ENCODE data around the gene RFTN1. TPM values are rescaled to one million over a fixed set of nuclear protein-coding genes. Genes with fewer than 3 reads are reported as not detected.

The RFTN1 gene
- total RNA-seq, 3 donors from 2014 or later (not counting 1 experiment from before 2014, with no cell fraction given): 112 to 135 (median 115) TPM

GRCh38 chr3:16437640-16438039 lies 75.9 kb downstream of the RFTN1 start:
- Histone ChIP-seq H3K9me3 (ENCODE audit: control insufficient read depth, insufficient read depth, low read length) (no peaks in the 10 kb centered on the region), H3K27ac (ENCODE audit: low read length) (no peak overlapping the region), H3K4me3 (ENCODE audit: low read length) (no peak overlapping the region), H3K27me3 (ENCODE audit: control insufficient read depth, insufficient read depth, low read length) (no peaks in the 10 kb centered on the region), H3K4me1 (ENCODE audit: control insufficient read depth, insufficient read depth, low read length) (peaks cover 9% of the 10 kb centered on the region), H3K36me3 (ENCODE audit: control insufficient read depth, insufficient read depth, low read length) (peaks cover 7% of the 10 kb centered on the region)
- Mint-ChIP-seq H3K4me1 (peaks cover 32 to 34% of the 10 kb centered on the region in 2 donors), H3K9me3 (no peaks in the 10 kb centered on the region), H3K36me3 (no peaks in the 10 kb centered on the region), H3K4me3 (no peak overlapping the region), H3K27ac (no peak overlapping the region), H3K27me3 (ENCODE audit: low read depth in 2 of 2) (no peaks in the 10 kb centered on the region)
- intact Hi-C loops (cut with micrococcal nuclease): no loop called here
- 95% methylated on average over 4 of the region's 5 CpGs for WGBS (ENCODE audit: insufficient coverage)
- TF ChIP-seq, protein P1, sequence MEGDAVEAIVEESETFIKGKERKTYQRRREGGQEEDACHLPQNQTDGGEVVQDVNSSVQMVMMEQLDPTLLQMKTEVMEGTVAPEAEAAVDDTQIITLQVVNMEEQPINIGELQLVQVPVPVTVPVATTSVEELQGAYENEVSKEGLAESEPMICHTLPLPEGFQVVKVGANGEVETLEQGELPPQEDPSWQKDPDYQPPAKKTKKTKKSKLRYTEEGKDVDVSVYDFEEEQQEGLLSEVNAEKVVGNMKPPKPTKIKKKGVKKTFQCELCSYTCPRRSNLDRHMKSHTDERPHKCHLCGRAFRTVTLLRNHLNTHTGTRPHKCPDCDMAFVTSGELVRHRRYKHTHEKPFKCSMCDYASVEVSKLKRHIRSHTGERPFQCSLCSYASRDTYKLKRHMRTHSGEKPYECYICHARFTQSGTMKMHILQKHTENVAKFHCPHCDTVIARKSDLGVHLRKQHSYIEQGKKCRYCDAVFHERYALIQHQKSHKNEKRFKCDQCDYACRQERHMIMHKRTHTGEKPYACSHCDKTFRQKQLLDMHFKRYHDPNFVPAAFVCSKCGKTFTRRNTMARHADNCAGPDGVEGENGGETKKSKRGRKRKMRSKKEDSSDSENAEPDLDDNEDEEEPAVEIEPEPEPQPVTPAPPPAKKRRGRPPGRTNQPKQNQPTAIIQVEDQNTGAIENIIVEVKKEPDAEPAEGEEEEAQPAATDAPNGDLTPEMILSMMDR (IDR thresholded peaks at IDR 0.05): no peak
- DNase-seq (no peak), ATAC-seq (no peak)

GRCh38 chr3:16433701-16434151 lies 79.8 kb downstream of the RFTN1 start:
- intact Hi-C loops (cut with micrococcal nuclease): no loop called here
- Mint-ChIP-seq H3K4me1 (peaks cover 29 to 31% of the 10 kb centered on the region in 2 donors), H3K27ac (no peak overlapping the region), H3K9me3 (no peaks in the 10 kb centered on the region), H3K27me3 (ENCODE audit: low read depth in 2 of 2) (no peaks in the 10 kb centered on the region), H3K4me3 (no peak overlapping the region), H3K36me3 (peaks cover 16% of the 10 kb centered on the region)
- H3K4me1 ChIP-seq (ENCODE audit: control insufficient read depth, insufficient read depth, low read length): peaks cover 6% of the 10 kb centered on the region
- no peaks in the 10 kb centered on the region for H3K27me3 ChIP-seq (ENCODE audit: control insufficient read depth, insufficient read depth, low read length)
- no peak overlapping the region for H3K27ac ChIP-seq (ENCODE audit: low read length)
- ATAC-seq: no peak
- no peaks in the 10 kb centered on the region for H3K9me3 ChIP-seq (ENCODE audit: control insufficient read depth, insufficient read depth, low read length)
- DNase-seq: no peak
- 64% methylated on average over 13 of the region's 13 CpGs for WGBS (ENCODE audit: insufficient coverage)
- TF ChIP-seq, protein P1 (IDR thresholded peaks at IDR 0.05): no peak
- H3K4me3 ChIP-seq (ENCODE audit: low read length): no peak overlapping the region
- peaks cover 17% of the 10 kb centered on the region for H3K36me3 ChIP-seq (ENCODE audit: control insufficient read depth, insufficient read depth, low read length)

DNA sequence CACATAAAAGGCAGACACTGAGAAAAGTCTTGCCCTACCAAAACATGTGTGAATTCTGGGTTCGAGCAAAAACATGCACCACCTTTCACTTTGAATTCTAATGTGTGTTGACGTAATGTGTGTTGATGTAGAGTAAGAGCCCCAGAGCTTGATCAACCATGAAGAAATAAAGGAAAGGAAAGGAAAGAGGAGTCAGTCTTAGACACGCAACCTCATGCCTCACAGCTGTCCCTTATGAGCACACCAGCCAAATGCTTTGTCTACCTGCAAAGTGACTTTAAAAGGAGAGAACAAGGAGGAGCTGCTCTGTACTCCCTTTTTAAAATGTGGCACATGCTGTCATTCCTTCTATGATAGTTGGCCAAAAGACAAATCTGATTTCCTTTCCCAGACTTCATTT lies 80.8 kb downstream of the RFTN1 start:
- Mint-ChIP-seq H3K4me3 (no peak overlapping the region), H3K27ac (peak overlapping the region in 1 of 2 donors; percentile 73), H3K36me3 (peaks cover 16% of the 10 kb centered on the region), H3K9me3 (no peaks in the 10 kb centered on the region), H3K27me3 (ENCODE audit: low read depth in 2 of 2) (no peaks in the 10 kb centered on the region), H3K4me1 (peaks cover 37 to 39% of the 10 kb centered on the region in 2 donors)
- TF ChIP-seq, protein P1 (IDR thresholded peaks at IDR 0.05): no peak
- no peaks in the 10 kb centered on the region for H3K27me3 ChIP-seq (ENCODE audit: control insufficient read depth, insufficient read depth, low read length)
- H3K4me3 ChIP-seq (ENCODE audit: low read length): no peak overlapping the region
- H3K4me1 ChIP-seq (ENCODE audit: control insufficient read depth, insufficient read depth, low read length): peaks cover 6% of the 10 kb centered on the region
- H3K9me3 ChIP-seq (ENCODE audit: control insufficient read depth, insufficient read depth, low read length): no peaks in the 10 kb centered on the region
- ATAC-seq (no peak), DNase-seq (no peak)
- 63% methylated on average over 3 of the region's 3 CpGs for WGBS (ENCODE audit: insufficient coverage)
- intact Hi-C loops (cut with micrococcal nuclease): no loop called here
- H3K36me3 ChIP-seq (ENCODE audit: control insufficient read depth, insufficient read depth, low read length): peaks cover 17% of the 10 kb centered on the region
- H3K27ac ChIP-seq (ENCODE audit: low read length): no peak overlapping the region
